ENCODE results near the gene RBMS2. TPM values are rescaled to one million over a fixed set of nuclear protein-coding genes. Genes with fewer than 3 reads are reported as not detected.

RBMS2 gene
- total RNA-seq, 1 experiment from 2014 or later = 40.8 TPM

DNA sequence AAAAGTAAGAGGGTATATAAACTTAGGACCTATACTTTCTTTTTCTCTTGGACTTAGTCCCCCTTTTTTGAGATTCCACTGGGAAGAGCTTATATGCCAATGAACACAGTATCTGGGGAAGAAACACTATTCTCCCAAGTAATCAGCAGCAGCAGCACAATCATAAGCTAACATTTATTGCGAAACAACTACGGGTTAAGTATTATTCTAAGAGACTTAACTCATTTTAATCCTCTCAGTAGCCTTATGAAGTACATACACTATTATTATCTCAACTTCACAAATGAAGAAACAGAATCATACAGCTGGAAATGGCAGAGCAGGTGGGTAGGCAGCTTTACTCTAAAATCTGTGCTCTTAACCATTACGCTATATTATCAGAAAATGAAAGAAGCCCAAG, 80.6 kb downstream of the RBMS2 start (continued):
- TF ChIP-seq RAD21 (IDR thresholded peaks at IDR 0.05; ENCODE audit: low read depth) = no peak

DNA sequence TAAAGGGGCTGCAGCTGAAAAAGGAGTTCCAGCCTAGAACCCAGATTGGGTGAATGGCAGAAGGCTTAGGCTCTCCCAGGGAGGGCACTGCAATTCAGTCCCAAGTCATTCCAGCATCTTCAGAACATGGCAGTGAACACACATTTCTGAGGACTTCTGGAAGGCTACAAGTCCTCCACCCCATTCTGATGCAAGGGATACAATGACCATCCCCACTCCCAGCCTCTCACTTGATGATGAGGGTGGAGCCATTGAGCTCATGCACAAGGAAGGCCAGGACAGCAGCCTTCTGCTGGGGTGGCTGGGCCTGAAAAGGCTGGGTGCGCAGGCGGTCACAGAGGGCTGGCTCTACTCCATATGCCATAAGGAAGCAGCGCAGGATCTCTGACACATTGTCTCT, 82.7 kb downstream of the RBMS2 start:
- Histone ChIP-seq H3K4me3 (replicated peaks in 1 of 2; ENCODE audit: low read depth in 1 of 2, low read length in 2 of 2) (no peak overlapping the region), H3K4me1 (ENCODE audit: control insufficient read depth in 1 of 2, insufficient read depth in 2 of 2, low read length in 2 of 2) (no peaks in the 10 kb centered on the region), H2AFZ (ENCODE audit: low read depth, low read length, poor library complexity, severe bottlenecking) (no peak overlapping the region), H3K79me2 (ENCODE audit: insufficient read depth, low read length) (no peaks in the 10 kb centered on the region), H3K9me2 (ENCODE audit: insufficient read depth) (no peaks in the 10 kb centered on the region), H3K9ac (ENCODE audit: low read length) (no peak overlapping the region), H3K27ac (ENCODE audit: low read depth, low read length) (no peak overlapping the region), H4K20me1 (ENCODE audit: insufficient read depth) (no peaks in the 10 kb centered on the region; the same call in 1 of the 2 replicates), H3K36me3 (ENCODE audit: control insufficient read depth in 1 of 2, insufficient read depth in 2 of 2, low read length in 2 of 2) (peaks cover 66 to 69% of the 10 kb centered on the region in 2 experiments), H3K27me3 (ENCODE audit: insufficient read depth, low read length) (no peaks in the 10 kb centered on the region), H3K9me3 (ENCODE audit: control insufficient read depth in 1 of 2, insufficient read depth in 1 of 2, low read depth in 1 of 2, low read length in 2 of 2) (no peaks in the 10 kb centered on the region), H3K4me2 (ENCODE audit: low read length) (no peak overlapping the region)
- CTCF ChIA-PET = no interaction called here
- no peak for TF ChIP-seq EZH2 (IDR thresholded peaks at IDR 0.05)
- TF ChIP-seq, protein P1, sequence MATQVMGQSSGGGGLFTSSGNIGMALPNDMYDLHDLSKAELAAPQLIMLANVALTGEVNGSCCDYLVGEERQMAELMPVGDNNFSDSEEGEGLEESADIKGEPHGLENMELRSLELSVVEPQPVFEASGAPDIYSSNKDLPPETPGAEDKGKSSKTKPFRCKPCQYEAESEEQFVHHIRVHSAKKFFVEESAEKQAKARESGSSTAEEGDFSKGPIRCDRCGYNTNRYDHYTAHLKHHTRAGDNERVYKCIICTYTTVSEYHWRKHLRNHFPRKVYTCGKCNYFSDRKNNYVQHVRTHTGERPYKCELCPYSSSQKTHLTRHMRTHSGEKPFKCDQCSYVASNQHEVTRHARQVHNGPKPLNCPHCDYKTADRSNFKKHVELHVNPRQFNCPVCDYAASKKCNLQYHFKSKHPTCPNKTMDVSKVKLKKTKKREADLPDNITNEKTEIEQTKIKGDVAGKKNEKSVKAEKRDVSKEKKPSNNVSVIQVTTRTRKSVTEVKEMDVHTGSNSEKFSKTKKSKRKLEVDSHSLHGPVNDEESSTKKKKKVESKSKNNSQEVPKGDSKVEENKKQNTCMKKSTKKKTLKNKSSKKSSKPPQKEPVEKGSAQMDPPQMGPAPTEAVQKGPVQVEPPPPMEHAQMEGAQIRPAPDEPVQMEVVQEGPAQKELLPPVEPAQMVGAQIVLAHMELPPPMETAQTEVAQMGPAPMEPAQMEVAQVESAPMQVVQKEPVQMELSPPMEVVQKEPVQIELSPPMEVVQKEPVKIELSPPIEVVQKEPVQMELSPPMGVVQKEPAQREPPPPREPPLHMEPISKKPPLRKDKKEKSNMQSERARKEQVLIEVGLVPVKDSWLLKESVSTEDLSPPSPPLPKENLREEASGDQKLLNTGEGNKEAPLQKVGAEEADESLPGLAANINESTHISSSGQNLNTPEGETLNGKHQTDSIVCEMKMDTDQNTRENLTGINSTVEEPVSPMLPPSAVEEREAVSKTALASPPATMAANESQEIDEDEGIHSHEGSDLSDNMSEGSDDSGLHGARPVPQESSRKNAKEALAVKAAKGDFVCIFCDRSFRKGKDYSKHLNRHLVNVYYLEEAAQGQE (IDR thresholded peaks at IDR 0.05; ENCODE audit: low read depth) = no peak
- TF ChIP-seq ZFX (IDR thresholded peaks at IDR 0.05) = no peak
- no peak for TF ChIP-seq RAD21 (IDR thresholded peaks at IDR 0.05; ENCODE audit: low read depth)
- TF ChIP-seq SRF (IDR thresholded peaks at IDR 0.05; ENCODE audit: low read depth) = no peak
- TF ChIP-seq, protein P2, sequence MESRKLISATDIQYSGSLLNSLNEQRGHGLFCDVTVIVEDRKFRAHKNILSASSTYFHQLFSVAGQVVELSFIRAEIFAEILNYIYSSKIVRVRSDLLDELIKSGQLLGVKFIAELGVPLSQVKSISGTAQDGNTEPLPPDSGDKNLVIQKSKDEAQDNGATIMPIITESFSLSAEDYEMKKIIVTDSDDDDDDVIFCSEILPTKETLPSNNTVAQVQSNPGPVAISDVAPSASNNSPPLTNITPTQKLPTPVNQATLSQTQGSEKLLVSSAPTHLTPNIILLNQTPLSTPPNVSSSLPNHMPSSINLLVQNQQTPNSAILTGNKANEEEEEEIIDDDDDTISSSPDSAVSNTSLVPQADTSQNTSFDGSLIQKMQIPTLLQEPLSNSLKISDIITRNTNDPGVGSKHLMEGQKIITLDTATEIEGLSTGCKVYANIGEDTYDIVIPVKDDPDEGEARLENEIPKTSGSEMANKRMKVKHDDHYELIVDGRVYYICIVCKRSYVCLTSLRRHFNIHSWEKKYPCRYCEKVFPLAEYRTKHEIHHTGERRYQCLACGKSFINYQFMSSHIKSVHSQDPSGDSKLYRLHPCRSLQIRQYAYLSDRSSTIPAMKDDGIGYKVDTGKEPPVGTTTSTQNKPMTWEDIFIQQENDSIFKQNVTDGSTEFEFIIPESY (IDR thresholded peaks at IDR 0.05; ENCODE audit: extremely low read depth, insufficient replicate concordance, low read length) = no peak
- TF ChIP-seq SIN3A (IDR thresholded peaks at IDR 0.05; ENCODE audit: low read depth) = no peak
- TF ChIP-seq YY1 (IDR thresholded peaks at IDR 0.05; ENCODE audit: extremely low read depth, insufficient replicate concordance, low read depth, low read length) = no peak
- TF ChIP-seq POLR2A (IDR thresholded peaks at IDR 0.05; ENCODE audit: borderline replicate concordance, extremely low read depth, insufficient read depth, insufficient read length) = no peak
- no peak for TF ChIP-seq EZH2phosphoT487 (IDR thresholded peaks at IDR 0.05; ENCODE audit: borderline replicate concordance)
- TF ChIP-seq, protein P3, sequence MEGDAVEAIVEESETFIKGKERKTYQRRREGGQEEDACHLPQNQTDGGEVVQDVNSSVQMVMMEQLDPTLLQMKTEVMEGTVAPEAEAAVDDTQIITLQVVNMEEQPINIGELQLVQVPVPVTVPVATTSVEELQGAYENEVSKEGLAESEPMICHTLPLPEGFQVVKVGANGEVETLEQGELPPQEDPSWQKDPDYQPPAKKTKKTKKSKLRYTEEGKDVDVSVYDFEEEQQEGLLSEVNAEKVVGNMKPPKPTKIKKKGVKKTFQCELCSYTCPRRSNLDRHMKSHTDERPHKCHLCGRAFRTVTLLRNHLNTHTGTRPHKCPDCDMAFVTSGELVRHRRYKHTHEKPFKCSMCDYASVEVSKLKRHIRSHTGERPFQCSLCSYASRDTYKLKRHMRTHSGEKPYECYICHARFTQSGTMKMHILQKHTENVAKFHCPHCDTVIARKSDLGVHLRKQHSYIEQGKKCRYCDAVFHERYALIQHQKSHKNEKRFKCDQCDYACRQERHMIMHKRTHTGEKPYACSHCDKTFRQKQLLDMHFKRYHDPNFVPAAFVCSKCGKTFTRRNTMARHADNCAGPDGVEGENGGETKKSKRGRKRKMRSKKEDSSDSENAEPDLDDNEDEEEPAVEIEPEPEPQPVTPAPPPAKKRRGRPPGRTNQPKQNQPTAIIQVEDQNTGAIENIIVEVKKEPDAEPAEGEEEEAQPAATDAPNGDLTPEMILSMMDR (IDR thresholded peaks at IDR 0.05 in 2 of 3, conservative IDR thresholded peaks at IDR 0.05 in 1 of 3; ENCODE audit: borderline replicate concordance in 1 of 3, insufficient read depth in 1 of 3, low read depth in 2 of 3, low read length in 2 of 3) = no peak
- TF ChIP-seq, protein P4, sequence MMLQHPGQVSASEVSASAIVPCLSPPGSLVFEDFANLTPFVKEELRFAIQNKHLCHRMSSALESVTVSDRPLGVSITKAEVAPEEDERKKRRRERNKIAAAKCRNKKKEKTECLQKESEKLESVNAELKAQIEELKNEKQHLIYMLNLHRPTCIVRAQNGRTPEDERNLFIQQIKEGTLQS (IDR thresholded peaks at IDR 0.05) = no peak
- no peak for TF ChIP-seq EGR1 (IDR thresholded peaks at IDR 0.05; ENCODE audit: low read depth)
- TF ChIP-seq, protein P5, sequence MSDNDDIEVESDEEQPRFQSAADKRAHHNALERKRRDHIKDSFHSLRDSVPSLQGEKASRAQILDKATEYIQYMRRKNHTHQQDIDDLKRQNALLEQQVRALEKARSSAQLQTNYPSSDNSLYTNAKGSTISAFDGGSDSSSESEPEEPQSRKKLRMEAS (IDR thresholded peaks at IDR 0.05) = no peak
- TF ChIP-seq CBX3 (IDR thresholded peaks at IDR 0.05; ENCODE audit: low read depth) = no peak
- no peak for TF ChIP-seq SP1 (IDR thresholded peaks at IDR 0.05; ENCODE audit: low read depth)
- no peak for TF ChIP-seq ELF1 (IDR thresholded peaks at IDR 0.05; ENCODE audit: borderline replicate concordance, low read depth)
- intact Hi-C loops (cut with micrococcal nuclease) = no loop called here
- RAD21 ChIA-PET (ENCODE audit: low non-redundant PET in 1 of 2, low total read pairs in 2 of 2, uncharacterized antibody in 2 of 2, unreplicated experiment in 2 of 2) = no interaction called here
- ATAC-seq (no peak), DNase-seq (ENCODE audit: low read depth, low spot score) (no peak)
- no TSS peak for BruUV-seq (replicated peaks)
- POLR2A ChIA-PET = no interaction called here
